BJ (cell line): ENCODE results near the gene LHPP. TPM values are rescaled to one million over a fixed set of nuclear protein-coding genes. Genes with fewer than 3 reads are reported as not detected.

Experiments used
- CTCF ChIA-PET: fragments of 350-600 bp; formaldehyde crosslinking; extraction: SDS; loops from one replicate; lab custom pipeline; 2021; ENCODE audit warnings: antibody characterized with exemption, inconsistent platforms; lab: Yijun Ruan, JAX
- POLR2A ChIA-PET: fragments of 300-600 bp; sonication (Branson Sonifier 250); formaldehyde crosslinking; extraction: SDS; loops from one replicate; lab custom pipeline; 2021; ENCODE audit warnings: antibody characterized with exemption; lab: Charles Lee
- DNase-seq: peaks from one replicate; pipeline ENCODE4 v3.0.0-alpha.2; 2011; ENCODE audit warnings: low read depth
- H3K27me3 ChIP-seq: 2 replicates; pipeline ENCODE4 v1.6.0; 2011; ENCODE audit warnings: low read length; ENCODE audit not compliant: control insufficient read depth, insufficient read depth
- H3K36me3 ChIP-seq: 2 replicates; pipeline ENCODE4 v1.5.1; 2011; ENCODE audit warnings: low read length; ENCODE audit not compliant: control insufficient read depth, insufficient read depth
- H3K4me3 ChIP-seq: 2 replicates; pipeline ENCODE4 v1.5.1; 2011; ENCODE audit warnings: low read depth, mild to moderate bottlenecking, control low read depth, low read length
- polyA plus RNA-seq: library from polyadenylated mRNA; depleted of rRNA; stranded (reverse); fragments of >200 nt; gene quantifications from 2 replicates; pipeline ENCODE4 v1.2.3, GENCODE V29; 2011
- TF ChIP-seq, protein P1 (sequence below): IDR thresholded peaks from 2 replicates; pipeline ENCODE4 v1.5.1; 2011; ENCODE audit warnings: low read depth, mild to moderate bottlenecking, control low read depth, inconsistent platforms, low read length, moderate library complexity; ENCODE audit not compliant: insufficient read depth

Gene LHPP
- polyA plus RNA-seq, 1 experiment, result 23.8 TPM

DNA sequence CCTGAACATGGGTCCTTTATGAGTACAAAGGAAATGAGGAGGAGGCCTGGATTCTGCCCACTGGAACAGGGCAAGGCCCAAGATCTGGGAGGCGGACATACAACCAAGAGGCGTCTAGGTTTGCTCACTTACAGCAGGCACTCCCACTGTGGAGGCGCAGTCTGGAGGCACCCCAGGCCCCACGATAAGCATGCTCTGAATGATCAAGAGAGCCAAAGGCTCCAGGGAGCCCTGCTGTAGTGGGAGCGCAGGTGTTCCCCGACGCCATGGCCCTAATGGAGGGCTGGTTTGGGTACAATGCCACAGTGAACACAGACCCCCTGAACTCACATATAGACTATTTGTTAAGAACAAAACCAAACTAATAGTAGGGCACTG, 194.5 kb downstream of the LHPP start:
- CTCF ChIA-PET, result no interaction called here
- POLR2A ChIA-PET, result no interaction called here
- Histone ChIP-seq H3K27me3 (no peaks in the 10 kb centered on the region), H3K36me3 (no peaks in the 10 kb centered on the region), H3K4me3 (no peak overlapping the region)
- TF ChIP-seq, protein P1, sequence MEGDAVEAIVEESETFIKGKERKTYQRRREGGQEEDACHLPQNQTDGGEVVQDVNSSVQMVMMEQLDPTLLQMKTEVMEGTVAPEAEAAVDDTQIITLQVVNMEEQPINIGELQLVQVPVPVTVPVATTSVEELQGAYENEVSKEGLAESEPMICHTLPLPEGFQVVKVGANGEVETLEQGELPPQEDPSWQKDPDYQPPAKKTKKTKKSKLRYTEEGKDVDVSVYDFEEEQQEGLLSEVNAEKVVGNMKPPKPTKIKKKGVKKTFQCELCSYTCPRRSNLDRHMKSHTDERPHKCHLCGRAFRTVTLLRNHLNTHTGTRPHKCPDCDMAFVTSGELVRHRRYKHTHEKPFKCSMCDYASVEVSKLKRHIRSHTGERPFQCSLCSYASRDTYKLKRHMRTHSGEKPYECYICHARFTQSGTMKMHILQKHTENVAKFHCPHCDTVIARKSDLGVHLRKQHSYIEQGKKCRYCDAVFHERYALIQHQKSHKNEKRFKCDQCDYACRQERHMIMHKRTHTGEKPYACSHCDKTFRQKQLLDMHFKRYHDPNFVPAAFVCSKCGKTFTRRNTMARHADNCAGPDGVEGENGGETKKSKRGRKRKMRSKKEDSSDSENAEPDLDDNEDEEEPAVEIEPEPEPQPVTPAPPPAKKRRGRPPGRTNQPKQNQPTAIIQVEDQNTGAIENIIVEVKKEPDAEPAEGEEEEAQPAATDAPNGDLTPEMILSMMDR, result no peak
- no peak for DNase-seq

DNA sequence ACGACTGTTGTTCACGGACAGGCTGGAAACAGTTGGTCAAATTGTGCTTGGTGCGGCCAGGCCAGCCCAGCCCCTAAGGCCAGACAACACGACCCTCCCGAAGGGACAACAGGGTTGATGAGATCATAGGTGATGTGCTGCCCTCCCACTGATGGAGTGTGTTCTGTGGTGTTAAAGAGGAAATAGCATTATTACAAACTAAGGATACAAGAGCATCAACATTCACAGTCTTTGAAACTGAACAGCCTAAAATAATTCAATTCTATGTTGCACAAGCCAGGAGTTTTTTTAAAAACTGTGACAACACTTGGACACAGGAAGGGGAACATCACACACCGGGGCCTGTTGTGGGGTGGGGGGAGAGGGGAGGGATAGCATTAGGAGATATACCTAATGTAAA, 194.9 kb downstream of the LHPP start:
- Histone ChIP-seq H3K4me3 (no peak overlapping the region), H3K36me3 (no peaks in the 10 kb centered on the region), H3K27me3 (no peaks in the 10 kb centered on the region)
- ChIA-PET POLR2A (no interaction called here), CTCF (no interaction called here)
- TF ChIP-seq, protein P1, result no peak
- no peak for DNase-seq

DNA sequence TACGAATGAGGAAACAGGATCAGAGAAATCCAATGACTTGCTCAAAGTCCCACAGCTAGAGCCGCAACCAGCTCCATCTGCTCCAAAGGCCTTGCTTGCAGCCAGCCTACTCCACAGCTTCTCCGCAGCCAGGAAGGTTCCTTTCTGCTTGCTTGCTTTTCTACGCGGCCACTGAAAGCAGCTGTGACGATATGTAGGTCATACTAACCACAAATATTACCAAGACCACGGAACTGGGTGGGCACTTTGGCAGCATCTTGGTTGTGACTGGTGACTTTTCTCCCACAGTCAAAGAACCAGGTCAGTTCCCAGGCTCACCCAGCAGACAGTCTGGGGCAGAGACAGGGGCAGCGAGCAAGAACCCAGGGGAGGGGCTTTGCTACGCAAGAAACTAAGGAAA, 196.2 kb downstream of the LHPP start:
- TF ChIP-seq, protein P1, result no peak
- H3K4me3 ChIP-seq, result no peak overlapping the region
- 0 out of 2 replicates have a peak, but pooled peaks cover 1% of the 10 kb centered on the region for H3K36me3 ChIP-seq
- ChIA-PET CTCF (interaction anchor here (0.7 kb wide), 1 partner anchor 70 kb away, joined by 4 read pairs; no protein-coding TSS in a partner anchor), POLR2A (no interaction called here)
- no peaks in the 10 kb centered on the region for H3K27me3 ChIP-seq
- DNase-seq, result no peak

DNA sequence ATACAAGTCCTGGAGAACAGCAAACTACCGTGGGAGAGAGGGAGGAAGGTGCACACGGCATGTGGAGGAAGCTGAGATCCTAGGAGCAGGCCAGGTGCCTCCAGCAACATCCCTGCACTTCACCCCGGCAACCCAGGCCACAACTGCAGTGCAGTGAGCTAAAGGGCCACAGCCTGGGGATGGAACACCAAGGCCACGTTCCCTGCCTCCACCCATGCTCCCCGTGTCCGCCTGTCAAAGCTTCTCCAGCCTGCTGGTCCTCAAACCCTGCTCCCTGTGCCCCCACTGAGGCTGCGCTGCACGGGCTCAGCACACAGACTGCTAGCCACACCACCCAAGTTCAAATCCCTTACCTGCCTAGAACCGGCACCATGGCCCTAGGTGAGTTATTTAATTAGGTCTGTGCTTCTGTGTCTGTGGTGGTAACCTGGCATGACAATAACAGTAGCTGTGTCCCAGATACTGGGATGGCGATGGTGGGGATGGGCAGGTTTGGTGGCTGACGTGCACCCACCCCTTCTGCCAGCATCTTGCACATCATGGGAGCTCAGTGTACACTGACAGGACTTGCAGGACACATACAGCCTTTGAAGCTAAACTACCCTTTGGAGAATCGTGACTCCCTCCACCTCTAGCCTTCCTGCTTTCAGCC, 197.1 kb downstream of the LHPP start:
- no peaks in the 10 kb centered on the region for H3K27me3 ChIP-seq
- TF ChIP-seq, protein P1, result no peak
- H3K4me3 ChIP-seq, result no peak overlapping the region
- 0 out of 2 replicates have a peak, but pooled peaks cover 1% of the 10 kb centered on the region for H3K36me3 ChIP-seq
- ChIA-PET POLR2A (no interaction called here), CTCF (interaction anchor here (1.2 kb wide), 1 partner anchor 11 kb away, joined by 5 read pairs; no protein-coding TSS in a partner anchor)
- no peak for DNase-seq

DNA sequence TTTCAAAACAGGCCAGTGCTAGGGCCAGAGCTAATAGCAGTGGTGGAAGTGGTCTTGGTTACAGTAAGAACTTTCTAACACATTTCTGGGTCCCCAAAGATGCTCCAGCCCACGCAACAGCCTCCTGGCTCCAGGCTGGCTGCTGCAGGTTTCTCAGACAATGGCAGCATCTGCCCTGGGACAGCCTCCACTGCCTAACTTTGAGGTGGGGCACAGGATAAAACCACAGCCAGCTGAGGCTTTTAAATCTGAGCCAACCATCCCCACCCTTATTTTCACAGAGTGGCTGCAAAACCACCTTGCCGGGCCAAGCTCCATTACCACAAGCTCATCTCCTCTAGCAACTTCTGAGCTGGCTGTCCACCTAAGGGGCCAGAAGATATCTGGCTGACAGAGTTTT, 197.8 kb downstream of the LHPP start:
- Histone ChIP-seq H3K4me3 (no peak overlapping the region), H3K27me3 (no peaks in the 10 kb centered on the region), H3K36me3 (0 out of 2 replicates have a peak, but pooled peaks cover 1% of the 10 kb centered on the region)
- CTCF ChIA-PET, result interaction anchor here (1.2 kb wide), 1 partner anchor 12 kb away, joined by 5 read pairs; no protein-coding TSS in a partner anchor
- TF ChIP-seq, protein P1, result no peak
- POLR2A ChIA-PET, result no interaction called here
- DNase-seq, result no peak
